HG03025 (cell line): Measurements from ENCODE around the gene DOP1B.
"Not testable (repeated sequence)": the region's sequence is repeated elsewhere in the genome, so short reads cannot be mapped to it uniquely, and the experiment has no call there.

ENCODE experiments used
- ATAC-seq: cut with Tn5 transposase; IDR thresholded peaks from one replicate; pipeline ENCODE4 v1.9.1; 2021; ENCODE audit warnings: mild to moderate bottlenecking, moderate library complexity; ENCODE audit not compliant: unreplicated experiment, low FRiP score

DOP1B gene

DNA sequence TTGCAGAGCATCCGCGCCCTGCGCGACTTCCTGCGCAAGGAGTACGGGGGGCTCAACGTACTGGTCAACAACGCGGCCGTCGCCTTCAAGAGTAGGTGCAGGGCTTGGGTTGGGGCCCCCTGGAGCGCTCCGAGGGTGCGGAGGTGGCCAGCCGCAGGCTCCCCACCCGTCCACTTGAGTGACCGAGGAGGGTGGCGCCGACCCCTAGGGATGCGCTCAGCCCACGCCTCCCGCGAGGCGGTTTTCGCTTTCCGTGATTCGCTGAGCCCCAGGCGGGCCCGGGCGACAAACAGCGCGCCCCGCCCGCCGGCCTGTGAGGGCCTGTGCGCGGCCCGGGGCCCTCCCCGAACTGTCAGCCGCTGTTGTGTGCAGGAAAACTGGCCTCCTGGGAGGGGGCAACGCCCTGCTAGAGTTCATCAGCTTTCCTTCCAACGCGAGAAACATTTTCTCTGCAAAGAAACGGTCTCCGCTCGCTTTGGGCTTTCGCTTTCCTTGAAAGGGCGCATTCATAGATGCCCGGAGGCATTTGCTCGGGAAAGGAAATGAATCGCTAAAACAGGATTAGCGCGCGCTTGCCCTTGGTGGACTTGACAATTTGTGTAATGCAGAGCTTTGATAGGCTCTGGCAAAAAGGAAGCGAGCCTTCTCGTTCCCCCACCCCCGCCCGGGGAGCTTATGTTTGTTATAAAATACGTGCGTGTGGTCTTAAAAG is 21.1 kb upstream of the DOP1B start:
- no peak for ATAC-seq

GRCh38 chr21:36139791-36140190 is 16.8 kb upstream of the DOP1B start:
- ATAC-seq: not testable (repeated sequence)

DNA sequence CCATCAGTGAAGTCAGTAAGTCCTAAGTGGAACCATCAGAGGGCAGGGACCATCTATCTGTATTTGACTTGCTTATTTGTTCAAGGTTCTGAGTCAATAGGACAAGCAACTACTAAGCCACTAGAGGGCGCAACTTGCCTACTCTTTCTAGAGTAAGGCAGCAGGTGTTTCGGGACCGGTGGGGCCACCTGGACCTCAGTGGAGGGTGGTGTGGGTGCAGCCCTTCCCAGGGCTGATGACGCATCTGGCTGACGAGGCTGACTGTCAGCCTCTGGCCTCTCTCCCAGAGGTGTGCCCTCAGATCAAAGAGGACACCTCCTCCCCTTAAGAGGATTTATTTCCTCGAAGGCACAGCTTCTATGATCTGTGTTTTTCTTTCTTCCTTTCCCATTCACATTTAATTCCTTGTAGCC is 15.1 kb upstream of the DOP1B start:
- ATAC-seq: peak; percentile 51

GRCh38 chr21:36144233-36144632 is 12.4 kb upstream of the DOP1B start:
- not testable (repeated sequence) for ATAC-seq

DNA sequence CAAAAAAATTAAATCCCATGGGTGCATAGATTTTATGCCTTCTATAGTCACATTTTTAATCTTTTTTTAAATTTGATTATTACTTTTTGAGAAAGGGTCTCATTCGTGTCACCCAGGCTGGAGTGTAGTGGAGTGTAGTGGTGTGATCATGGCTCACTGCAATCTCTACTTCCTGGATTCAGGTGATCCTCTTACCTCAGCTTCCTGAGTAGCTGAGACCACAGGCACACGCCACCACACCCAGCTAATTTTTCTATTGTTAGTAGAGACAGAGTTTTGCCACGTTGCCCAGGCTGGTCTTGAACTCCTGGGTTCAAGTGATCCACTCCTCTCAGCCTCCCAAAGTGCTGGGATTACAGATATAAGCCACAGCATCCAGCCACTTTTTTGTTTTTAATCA is 11.4 kb upstream of the DOP1B start:
- ATAC-seq: no peak

DNA sequence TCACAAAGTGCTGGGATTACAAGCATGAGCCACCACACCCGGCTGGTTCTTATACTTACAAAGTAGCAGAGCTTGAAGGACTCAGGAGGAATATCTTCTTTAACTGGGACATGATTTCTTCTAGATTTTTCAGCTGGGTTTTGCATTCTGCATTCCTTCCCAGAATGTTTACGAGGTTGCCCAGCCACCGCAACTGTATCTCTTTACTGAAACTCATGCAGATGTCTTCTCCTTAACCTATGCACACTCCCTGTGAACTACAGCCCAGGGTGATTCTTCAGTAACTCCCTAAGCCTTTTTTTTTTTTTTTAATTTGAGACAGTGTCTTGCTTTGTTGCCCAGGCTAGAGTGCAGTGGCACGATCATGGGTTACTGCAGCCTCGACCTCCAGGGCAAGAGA is 8.7 kb upstream of the DOP1B start:
- no peak for ATAC-seq

DNA sequence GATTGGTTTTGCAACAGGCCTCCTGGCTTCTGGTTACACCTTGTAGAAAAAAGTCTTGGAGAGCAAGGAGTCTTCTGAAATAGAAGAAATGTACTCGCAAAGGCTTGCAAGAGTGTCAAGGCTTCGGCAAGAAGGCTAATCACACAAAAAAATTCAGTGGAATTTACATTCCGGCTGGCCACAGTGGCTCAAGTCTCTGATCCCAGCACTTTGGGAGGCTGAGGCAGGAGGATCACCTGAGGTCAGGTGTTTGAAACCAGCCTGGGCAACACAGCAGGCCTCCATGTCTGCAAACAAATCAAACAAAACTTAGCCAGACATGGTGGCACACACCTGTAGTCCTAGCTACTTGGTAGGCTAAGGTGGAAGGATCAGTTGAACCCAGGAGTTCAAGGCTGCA is 7.7 kb upstream of the DOP1B start:
- ATAC-seq: no peak

GRCh38 chr21:36149788-36150711 is 6.6 kb upstream of the DOP1B start:
- ATAC-seq: no peak

DNA sequence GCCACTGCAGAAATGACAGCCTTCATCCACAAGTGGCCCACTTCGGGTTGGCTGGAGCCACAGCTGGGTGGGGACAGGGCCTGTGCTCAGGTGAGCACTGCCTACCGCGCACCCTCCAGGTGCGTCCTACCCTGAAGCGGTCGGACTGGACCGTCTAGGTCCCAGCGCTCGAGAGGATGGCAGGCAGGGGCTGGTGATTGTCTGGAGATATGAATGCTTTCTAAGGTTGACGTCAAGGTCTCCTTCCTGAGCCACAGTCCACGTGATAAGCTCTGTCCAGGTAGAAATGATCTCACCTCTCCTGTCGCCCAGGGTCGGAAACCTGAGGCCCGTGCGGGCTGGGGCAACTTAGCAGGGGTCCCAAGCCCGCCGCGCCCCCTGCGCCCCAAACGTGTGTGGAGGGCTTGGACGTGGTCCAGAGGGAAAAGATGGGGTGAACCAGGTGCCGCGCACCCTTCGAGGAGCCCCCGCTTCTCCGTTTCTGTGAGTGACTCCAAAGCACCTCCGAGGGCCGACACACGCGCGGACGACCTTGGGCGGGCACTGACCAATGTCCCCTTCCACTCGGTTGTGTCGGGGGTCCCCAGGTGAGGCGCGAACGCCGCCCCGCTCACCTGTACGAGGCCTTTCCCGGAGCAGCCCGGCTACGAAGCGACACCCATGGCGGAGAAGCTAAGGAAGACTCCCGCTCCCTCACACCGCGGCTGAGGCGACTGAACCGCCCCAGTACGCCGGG is 853 bp upstream of the DOP1B start:
- no peak for ATAC-seq

DNA sequence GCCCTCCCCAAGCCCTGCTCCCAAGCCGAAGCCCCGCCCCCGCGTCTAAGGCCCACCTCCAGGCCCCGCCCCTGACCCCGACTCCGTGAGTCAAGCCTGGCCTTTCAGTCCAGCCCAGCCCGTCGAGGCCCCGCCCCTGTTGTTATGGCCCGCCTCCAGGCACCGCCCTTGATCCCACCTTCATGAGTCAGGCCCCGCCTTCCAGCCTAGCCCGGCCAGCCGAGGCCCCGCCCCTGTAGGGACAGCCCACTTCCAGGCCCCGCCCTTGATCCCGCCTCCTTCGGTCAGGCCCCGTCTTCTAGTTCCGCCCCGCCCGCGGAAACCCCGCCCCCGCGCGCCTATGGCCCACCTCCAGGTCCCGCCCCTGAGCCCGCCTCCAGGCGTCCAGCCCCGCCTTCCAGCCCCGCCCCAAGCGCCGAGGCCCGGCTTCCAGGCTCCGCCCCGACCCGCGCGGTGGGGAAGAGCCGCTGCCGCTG is 247 bp upstream of the DOP1B start:
- peak; percentile 85 for ATAC-seq

DNA sequence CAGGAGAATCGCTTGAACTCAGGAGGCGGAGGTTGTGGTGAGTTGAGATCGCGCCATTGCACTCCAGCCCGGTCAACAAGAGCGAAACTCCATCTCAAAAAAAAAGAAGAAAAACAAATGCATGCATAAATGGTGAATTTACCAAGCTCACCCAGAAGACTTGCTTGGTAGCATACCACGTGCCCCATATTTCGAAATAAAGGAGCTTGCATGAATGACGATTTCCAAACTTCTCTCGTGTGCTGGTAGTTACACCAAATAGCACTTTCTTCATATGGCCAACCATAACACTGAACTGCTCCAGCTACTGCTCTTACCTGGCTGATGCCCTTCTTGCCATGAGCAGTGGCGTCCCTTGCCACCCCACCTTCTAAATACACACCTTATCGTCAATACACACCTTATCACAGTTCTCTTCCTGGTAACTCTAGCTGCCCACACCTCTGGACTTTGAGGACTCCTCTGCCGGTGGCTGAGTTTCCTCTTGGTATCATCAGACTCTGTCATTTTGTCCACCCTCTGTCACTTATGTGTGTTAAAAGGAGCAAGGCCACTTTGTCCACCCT is 2.8 kb downstream of the DOP1B start:
- no peak for ATAC-seq

- ATAC-seq: no peak
Observed at GRCh38 chr21:36160850-36161178, 4.2 kb downstream of the DOP1B start.

GRCh38 chr21:36162631-36163030 is 6.0 kb downstream of the DOP1B start:
- no peak for ATAC-seq

DNA sequence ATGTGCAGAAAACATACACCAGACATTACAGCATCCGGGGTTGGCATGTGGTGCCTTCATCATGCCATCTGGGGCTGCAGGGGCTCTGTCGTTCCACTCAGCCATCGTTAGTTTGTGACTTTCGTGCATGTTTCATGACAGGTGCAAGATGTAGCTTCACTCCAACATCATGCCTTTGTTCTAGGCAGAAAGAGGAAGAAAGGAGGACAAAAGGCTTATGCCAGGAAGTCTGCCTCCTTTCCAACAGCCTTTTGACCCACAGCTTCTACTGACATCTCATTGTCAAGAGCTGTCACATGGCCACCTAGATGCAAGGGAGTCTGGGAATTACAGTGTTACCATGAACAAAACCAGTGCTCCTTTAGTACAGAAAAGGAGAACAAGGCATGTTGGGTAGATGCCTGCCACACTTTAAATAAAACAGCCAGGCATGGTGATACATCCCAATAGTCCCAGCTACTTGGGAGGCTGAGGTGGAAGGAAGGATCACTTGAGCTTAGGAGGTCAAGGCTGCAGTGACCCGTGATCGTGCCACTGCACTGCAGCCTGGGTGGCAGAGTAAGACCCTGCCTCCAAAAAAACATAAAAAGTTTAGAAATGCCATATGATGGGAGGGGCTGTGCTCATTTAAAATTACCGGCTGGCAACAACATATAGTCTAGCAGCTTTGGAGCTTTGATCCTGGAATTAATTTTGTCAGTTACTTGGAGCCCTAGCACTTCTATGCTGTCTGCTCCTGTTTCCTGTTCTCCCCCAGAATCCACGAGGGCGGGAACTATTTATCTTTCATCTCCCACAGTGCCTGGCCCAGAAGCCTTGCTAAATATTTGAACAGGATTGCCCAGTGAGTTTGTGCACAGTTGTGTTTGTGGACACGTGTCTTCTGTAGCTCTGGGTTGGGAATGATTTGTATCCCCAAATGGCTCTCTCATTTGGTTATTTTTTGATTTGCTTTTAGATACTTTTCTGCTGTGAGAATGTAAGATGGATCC is 7.4 kb downstream of the DOP1B start:
- no peak for ATAC-seq

- no peak for ATAC-seq
Observed at GRCh38 chr21:36165356-36165755, 8.7 kb downstream of the DOP1B start.

GRCh38 chr21:36166705-36167104 is 10.1 kb downstream of the DOP1B start:
- ATAC-seq: no peak

GRCh38 chr21:36167541-36167940 is 10.9 kb downstream of the DOP1B start:
- ATAC-seq: no peak

DNA sequence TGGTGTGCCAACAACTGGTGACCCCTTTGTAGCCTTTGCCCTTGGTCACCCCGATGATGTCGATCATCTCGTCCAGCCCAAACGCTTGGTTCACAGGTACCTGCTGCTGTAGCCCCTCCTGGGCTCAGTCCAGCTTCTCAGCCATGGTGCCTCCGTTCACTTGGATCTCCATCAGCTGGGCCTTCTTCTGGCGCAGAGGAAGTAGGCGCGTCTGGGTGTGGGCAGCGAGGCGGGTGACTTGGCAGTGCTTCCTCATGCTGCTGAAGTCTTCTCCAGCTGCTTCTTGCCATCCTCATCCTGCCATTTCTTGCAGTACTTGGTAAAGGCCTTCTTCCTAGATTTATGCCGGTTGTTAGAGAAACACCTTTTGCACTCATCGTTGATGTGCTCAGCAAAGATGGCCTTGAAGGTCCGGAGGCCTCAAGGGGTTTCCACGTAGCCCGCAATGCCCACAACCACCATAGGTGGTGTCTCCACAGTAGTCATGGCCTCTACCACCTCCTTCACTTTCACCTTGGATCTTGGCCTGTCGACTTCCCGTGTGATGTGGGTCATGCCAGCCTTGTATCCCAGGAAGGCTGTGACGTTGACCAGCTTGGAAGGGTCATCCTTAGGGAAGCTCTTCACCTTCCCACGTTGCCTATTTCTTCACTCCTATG is 13.0 kb downstream of the DOP1B start:
- ATAC-seq: no peak

- ATAC-seq: no peak
Observed at GRCh38 chr21:36170823-36171222, 14.2 kb downstream of the DOP1B start.
